MG63 (cell line): ENCODE measurements around the gene CD34. TPM values are rescaled to one million over a fixed set of nuclear protein-coding genes. Genes with fewer than 3 reads are reported as not detected.

Experiments
- DNase-seq: peaks from one replicate; pipeline ENCODE4 v3.0.0-alpha.2; 2020
- H3K27me3 ChIP-seq: fragments of 250-450 bp; sonication (Bioruptor Pico); 2 replicates; pipeline ENCODE4 v1.5.1; 2020; ENCODE audit warnings: mild to moderate bottlenecking, moderate library complexity
- H3K36me3 ChIP-seq: fragments of 250-450 bp; sonication (Bioruptor Pico); 2 replicates; pipeline ENCODE4 v1.5.1; 2020; ENCODE audit warnings: mild to moderate bottlenecking, moderate library complexity
- H3K4me3 ChIP-seq: fragments of 250-450 bp; sonication (Bioruptor Pico); 2 replicates; pipeline ENCODE4 v1.5.1; 2020; ENCODE audit warnings: mild to moderate bottlenecking, moderate library complexity
- H3K9me3 ChIP-seq: fragments of 250-450 bp; sonication (Bioruptor Pico); 2 replicates; pipeline ENCODE4 v1.5.1; 2020; ENCODE audit warnings: mild to moderate bottlenecking, moderate library complexity
- total RNA-seq: library from RNA; depleted of rRNA; stranded (reverse); fragments of >200 nt; shearing (Covaris generic); gene quantifications from 2 replicates; pipeline ENCODE4 v1.2.3, GENCODE V29; 2014; ENCODE audit warnings: low replicate concordance

CD34 gene
- total RNA-seq, 1 experiment from 2014 or later: 0.53 TPM

GRCh38 chr1:207871117-207871649, 39.7 kb downstream of the CD34 start:
- DNase-seq: no peak
- Histone ChIP-seq H3K4me3 (no peak overlapping the region), H3K36me3 (peaks cover 15% of the 10 kb centered on the region), H3K27me3 (no peaks in the 10 kb centered on the region), H3K9me3 (no peaks in the 10 kb centered on the region)

GRCh38 chr1:207870306-207871031, 40.5 kb downstream of the CD34 start:
- no peaks in the 10 kb centered on the region for H3K9me3 ChIP-seq
- H3K4me3 ChIP-seq: no peak overlapping the region
- no peaks in the 10 kb centered on the region for H3K27me3 ChIP-seq
- DNase-seq: no peak
- H3K36me3 ChIP-seq: peaks cover 22% of the 10 kb centered on the region

GRCh38 chr1:207869859-207870258, 41.1 kb downstream of the CD34 start:
- Histone ChIP-seq H3K4me3 (no peak overlapping the region; the same call in 1 of the 2 replicates), H3K36me3 (peaks cover 22% of the 10 kb centered on the region), H3K9me3 (no peaks in the 10 kb centered on the region), H3K27me3 (no peaks in the 10 kb centered on the region)
- no peak for DNase-seq

- H3K36me3 ChIP-seq: peaks cover 28% of the 10 kb centered on the region
- peak overlapping the region; percentile 75 for H3K4me3 ChIP-seq
- no peaks in the 10 kb centered on the region for H3K9me3 ChIP-seq
- no peaks in the 10 kb centered on the region for H3K27me3 ChIP-seq
- peak; percentile 77 for DNase-seq
Measured at GRCh38 chr1:207868774-207869721, 41.9 kb downstream of the CD34 start.

- peak; percentile 49 for DNase-seq
Measured at GRCh38 chr1:207868251-207868773, 42.6 kb downstream of the CD34 start.

GRCh38 chr1:207867136-207868109, 43.5 kb downstream of the CD34 start:
- peak overlapping the region; percentile 75 for H3K4me3 ChIP-seq
- no peaks in the 10 kb centered on the region for H3K9me3 ChIP-seq
- peaks cover 31% of the 10 kb centered on the region for H3K36me3 ChIP-seq
- H3K27me3 ChIP-seq: no peaks in the 10 kb centered on the region
- DNase-seq: no peak

More at GRCh38 chr1:207868251-207868773, 42.6 kb downstream of the CD34 start:
- Histone ChIP-seq H3K4me3 (peak overlapping the region; percentile 75), H3K27me3 (no peaks in the 10 kb centered on the region), H3K36me3 (peaks cover 31% of the 10 kb centered on the region), H3K9me3 (no peaks in the 10 kb centered on the region)

GRCh38 chr1:207866471-207867135, 44.3 kb downstream of the CD34 start:
- DNase-seq: no peak
- no peak overlapping the region for H3K4me3 ChIP-seq

GRCh38 chr1:207863893-207864535, 46.9 kb downstream of the CD34 start:
- Histone ChIP-seq H3K36me3 (peaks cover 34% of the 10 kb centered on the region), H3K4me3 (no peak overlapping the region), H3K27me3 (no peaks in the 10 kb centered on the region), H3K9me3 (no peaks in the 10 kb centered on the region)
- DNase-seq: no peak

More at GRCh38 chr1:207866471-207867135, 44.3 kb downstream of the CD34 start:
- Histone ChIP-seq H3K27me3 (no peaks in the 10 kb centered on the region), H3K36me3 (peaks cover 31% of the 10 kb centered on the region), H3K9me3 (no peaks in the 10 kb centered on the region)

GRCh38 chr1:207862241-207862787, 48.6 kb downstream of the CD34 start:
- DNase-seq: no peak
- H3K27me3 ChIP-seq: no peaks in the 10 kb centered on the region

GRCh38 chr1:207861442-207862177, 49.3 kb downstream of the CD34 start:
- Histone ChIP-seq H3K4me3 (no peak overlapping the region), H3K36me3 (peaks cover 24% of the 10 kb centered on the region), H3K27me3 (no peaks in the 10 kb centered on the region), H3K9me3 (no peaks in the 10 kb centered on the region)
- no peak for DNase-seq

More at GRCh38 chr1:207862241-207862787, 48.6 kb downstream of the CD34 start:
- no peaks in the 10 kb centered on the region for H3K9me3 ChIP-seq
- H3K36me3 ChIP-seq: peaks cover 28% of the 10 kb centered on the region
- no peak overlapping the region for H3K4me3 ChIP-seq

- H3K9me3 ChIP-seq: no peaks in the 10 kb centered on the region
- no peak for DNase-seq
- H3K4me3 ChIP-seq: no peak overlapping the region
- H3K27me3 ChIP-seq: no peaks in the 10 kb centered on the region
- peaks cover 18% of the 10 kb centered on the region for H3K36me3 ChIP-seq
Measured at GRCh38 chr1:207860531-207860930, 50.4 kb downstream of the CD34 start.

GRCh38 chr1:207858806-207859205, 52.1 kb downstream of the CD34 start:
- no peak for DNase-seq
- Histone ChIP-seq H3K27me3 (no peaks in the 10 kb centered on the region), H3K36me3 (peaks cover 11% of the 10 kb centered on the region), H3K4me3 (no peak overlapping the region), H3K9me3 (no peaks in the 10 kb centered on the region)

- no peak for DNase-seq
- H3K36me3 ChIP-seq: peaks cover 9% of the 10 kb centered on the region
- H3K4me3 ChIP-seq: no peak overlapping the region
- no peaks in the 10 kb centered on the region for H3K27me3 ChIP-seq
- no peaks in the 10 kb centered on the region for H3K9me3 ChIP-seq
Measured at GRCh38 chr1:207858281-207858680, 52.6 kb downstream of the CD34 start.

- no peaks in the 10 kb centered on the region for H3K9me3 ChIP-seq
- H3K4me3 ChIP-seq: no peak overlapping the region
- H3K36me3 ChIP-seq: peaks cover 12% of the 10 kb centered on the region
- H3K27me3 ChIP-seq: no peaks in the 10 kb centered on the region
- no peak for DNase-seq
Measured at GRCh38 chr1:207857447-207857846, 53.5 kb downstream of the CD34 start.
